Testis (tissue), 2 donors: ENCODE data around the gene SLC9A3.

Source experiments
- CTCF ChIP-seq, 3 experiments: fragments of 450-650 bp in 2 of 3; fragments of 200-600 bp in 1 of 3; sonication (generic) in 1 of 3; IDR thresholded peaks; one replicate each; pipeline ENCODE4 v1.5.1; 2016 to 2019; ENCODE audit warnings: antibody characterized with exemption in 3 of 3, mild to moderate bottlenecking in 2 of 3, moderate library complexity in 1 of 3
- POLR2A ChIP-seq: fragments of 450-650 bp; IDR thresholded peaks from one replicate; pipeline ENCODE4 v1.6.1; 2017; ENCODE audit warnings: antibody characterized with exemption, mild to moderate bottlenecking, moderate library complexity

DNA sequence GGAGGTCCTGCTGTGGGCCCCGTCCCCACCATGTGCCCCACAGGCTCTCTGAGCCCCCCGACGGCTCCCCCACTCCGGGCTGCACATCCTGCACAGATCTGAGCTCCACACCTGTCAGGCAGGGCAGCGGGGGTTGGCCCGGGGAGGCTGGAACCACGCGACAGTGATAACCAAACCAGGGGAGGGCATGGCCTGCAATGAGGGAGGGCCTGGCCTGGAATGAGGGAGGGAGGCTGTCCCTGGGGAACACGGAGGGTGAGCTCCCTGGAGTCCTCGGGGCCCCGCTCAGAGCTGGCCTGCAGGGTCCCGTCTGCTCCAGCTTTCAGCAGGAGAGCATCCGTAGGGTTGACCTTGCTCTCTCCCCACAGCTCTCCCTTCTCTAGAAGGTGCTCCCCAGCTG lies 30.5 kb downstream of the SLC9A3 start:
- TF ChIP-seq CTCF (IDR thresholded peaks at IDR 0.05) (no peak), POLR2A (no peak)
